ENCODE data around the gene ZNF235. TPM values are rescaled to one million over a fixed set of nuclear protein-coding genes. Genes with fewer than 3 reads are reported as not detected.

The ZNF235 gene
- total RNA-seq, 1 donor from 2014 or later, result 4.7 TPM

DNA sequence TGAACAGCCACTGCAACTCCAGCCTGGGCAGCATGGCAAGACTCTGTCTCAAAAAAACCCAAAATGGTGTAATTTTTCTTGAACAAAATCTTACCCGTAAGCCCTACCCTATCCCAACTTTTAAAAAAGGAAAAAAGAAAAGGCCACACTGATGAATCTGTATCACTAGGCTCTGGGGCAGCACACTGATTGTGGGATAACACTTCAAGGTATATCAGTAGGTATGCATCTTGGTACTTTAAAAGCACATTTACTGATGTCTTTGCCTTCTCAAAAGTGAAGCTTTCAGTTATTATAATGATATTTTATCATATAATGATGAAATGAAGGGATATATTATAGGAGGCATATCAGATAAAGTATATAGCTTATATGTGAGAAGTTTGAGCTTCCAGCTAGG is 27.3 kb upstream of the ZNF235 start:
- H3K4me3 ChIP-seq (ENCODE audit: low read depth, low read length), result no peak overlapping the region
- FAIRE-seq, result no peak
- H3K27me3 ChIP-seq (ENCODE audit: control insufficient read depth, insufficient read depth, low read length), result no peaks in the 10 kb centered on the region
- TF ChIP-seq, protein P1, sequence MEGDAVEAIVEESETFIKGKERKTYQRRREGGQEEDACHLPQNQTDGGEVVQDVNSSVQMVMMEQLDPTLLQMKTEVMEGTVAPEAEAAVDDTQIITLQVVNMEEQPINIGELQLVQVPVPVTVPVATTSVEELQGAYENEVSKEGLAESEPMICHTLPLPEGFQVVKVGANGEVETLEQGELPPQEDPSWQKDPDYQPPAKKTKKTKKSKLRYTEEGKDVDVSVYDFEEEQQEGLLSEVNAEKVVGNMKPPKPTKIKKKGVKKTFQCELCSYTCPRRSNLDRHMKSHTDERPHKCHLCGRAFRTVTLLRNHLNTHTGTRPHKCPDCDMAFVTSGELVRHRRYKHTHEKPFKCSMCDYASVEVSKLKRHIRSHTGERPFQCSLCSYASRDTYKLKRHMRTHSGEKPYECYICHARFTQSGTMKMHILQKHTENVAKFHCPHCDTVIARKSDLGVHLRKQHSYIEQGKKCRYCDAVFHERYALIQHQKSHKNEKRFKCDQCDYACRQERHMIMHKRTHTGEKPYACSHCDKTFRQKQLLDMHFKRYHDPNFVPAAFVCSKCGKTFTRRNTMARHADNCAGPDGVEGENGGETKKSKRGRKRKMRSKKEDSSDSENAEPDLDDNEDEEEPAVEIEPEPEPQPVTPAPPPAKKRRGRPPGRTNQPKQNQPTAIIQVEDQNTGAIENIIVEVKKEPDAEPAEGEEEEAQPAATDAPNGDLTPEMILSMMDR (IDR thresholded peaks at IDR 0.05; ENCODE audit: insufficient read depth, low read length, severe bottlenecking), result no peak
- H3K36me3 ChIP-seq (ENCODE audit: control insufficient read depth, insufficient read depth, low read length), result peaks cover 12% of the 10 kb centered on the region
- no peak for DNase-seq (ENCODE audit: low read depth)

DNA sequence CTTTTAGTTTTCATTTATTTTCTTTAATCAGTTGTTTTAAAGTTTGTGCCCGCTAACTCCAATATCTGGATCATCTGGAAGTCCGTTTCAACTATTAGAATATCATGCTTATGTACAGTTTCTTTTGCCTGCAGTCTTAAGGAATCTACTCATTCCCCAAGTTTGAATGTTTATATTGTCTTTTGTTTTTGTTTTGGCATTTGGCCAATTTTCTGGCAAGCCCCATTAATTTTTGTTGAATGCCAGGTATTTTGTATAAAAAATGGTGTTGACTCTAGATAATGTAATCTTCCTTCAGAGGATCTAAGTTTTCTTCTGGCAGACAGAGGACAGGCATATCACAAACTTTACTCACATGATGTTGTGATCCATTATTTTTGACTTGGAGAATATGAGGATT is 11.1 kb upstream of the ZNF235 start:
- TF ChIP-seq, protein P1 (IDR thresholded peaks at IDR 0.05; ENCODE audit: insufficient read depth, low read length, severe bottlenecking), result no peak
- DNase-seq (ENCODE audit: low read depth), result no peak
- FAIRE-seq, result no peak
- H3K4me3 ChIP-seq (ENCODE audit: low read depth, low read length), result no peak overlapping the region
- H3K27me3 ChIP-seq (ENCODE audit: control insufficient read depth, insufficient read depth, low read length), result no peaks in the 10 kb centered on the region
- H3K36me3 ChIP-seq (ENCODE audit: control insufficient read depth, insufficient read depth, low read length), result no peaks in the 10 kb centered on the region

DNA sequence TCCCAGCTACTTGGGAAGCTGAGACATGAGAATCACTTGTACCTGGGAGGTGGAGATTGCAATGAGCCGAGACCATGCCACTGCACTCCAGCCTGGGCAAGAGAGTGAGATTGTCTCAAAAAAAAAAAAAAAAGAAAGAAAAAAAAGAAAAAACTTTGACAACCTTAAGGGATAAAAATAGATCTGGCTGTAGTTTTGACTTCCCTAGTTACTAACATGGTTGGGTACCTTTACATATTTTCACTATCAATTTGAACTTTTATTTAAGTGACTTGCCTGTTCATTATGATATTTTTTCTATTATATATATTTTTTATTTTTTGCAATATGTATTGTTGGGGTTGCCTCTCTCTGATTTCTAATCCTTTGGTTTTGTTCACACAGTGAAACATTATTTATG is 8.4 kb upstream of the ZNF235 start:
- no peak for DNase-seq (ENCODE audit: low read depth)
- TF ChIP-seq, protein P1 (IDR thresholded peaks at IDR 0.05; ENCODE audit: insufficient read depth, low read length, severe bottlenecking), result no peak
- Histone ChIP-seq H3K27me3 (ENCODE audit: control insufficient read depth, insufficient read depth, low read length) (no peaks in the 10 kb centered on the region), H3K36me3 (ENCODE audit: control insufficient read depth, insufficient read depth, low read length) (no peaks in the 10 kb centered on the region), H3K4me3 (ENCODE audit: low read depth, low read length) (no peak overlapping the region)
- no peak for FAIRE-seq

DNA sequence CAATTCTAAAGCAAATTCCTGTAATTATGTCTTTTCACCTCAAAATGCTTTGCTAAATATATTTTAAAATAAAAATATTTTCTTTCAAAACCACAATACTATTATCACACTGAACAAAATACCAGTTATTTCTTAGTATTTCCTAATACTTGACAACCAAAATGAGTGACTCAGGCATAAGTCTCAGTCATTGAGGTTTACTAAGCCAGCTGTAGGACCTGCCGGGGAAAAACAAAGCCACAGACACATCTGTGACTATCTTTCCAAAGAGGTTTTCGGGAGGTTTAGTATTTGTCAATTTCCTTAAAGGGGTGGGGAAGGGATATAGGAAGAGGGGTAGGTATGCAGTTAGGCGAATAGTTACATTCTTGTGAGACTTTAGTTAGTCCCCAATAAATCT is 3.2 kb upstream of the ZNF235 start:
- no peaks in the 10 kb centered on the region for H3K27me3 ChIP-seq (ENCODE audit: control insufficient read depth, insufficient read depth, low read length)
- FAIRE-seq (no peak), DNase-seq (ENCODE audit: low read depth) (peak; percentile 28)
- no peak overlapping the region for H3K4me3 ChIP-seq (ENCODE audit: low read depth, low read length)
- TF ChIP-seq, protein P1 (IDR thresholded peaks at IDR 0.05; ENCODE audit: insufficient read depth, low read length, severe bottlenecking), result no peak
- H3K36me3 ChIP-seq (ENCODE audit: control insufficient read depth, insufficient read depth, low read length), result no peaks in the 10 kb centered on the region

DNA sequence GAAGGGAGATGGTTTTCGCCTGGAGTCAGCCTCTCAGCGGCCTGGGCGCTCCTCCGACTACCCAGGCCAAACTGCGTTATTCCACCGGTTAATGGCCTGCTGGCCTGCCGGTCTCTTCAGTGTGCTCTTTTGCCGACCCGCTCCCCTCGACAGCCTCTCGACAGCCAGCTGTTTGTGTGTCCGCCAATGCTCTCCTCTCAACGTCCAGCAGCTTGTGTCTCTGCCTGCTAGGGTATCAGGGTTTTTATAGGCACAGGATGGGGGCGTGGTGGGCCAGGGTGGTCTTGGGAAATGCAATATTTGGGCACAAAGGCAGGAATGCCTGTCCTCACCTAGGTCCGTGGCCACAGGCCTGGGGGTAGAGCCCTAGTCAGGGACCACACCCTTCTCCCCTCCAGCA is 1.5 kb upstream of the ZNF235 start:
- no peak for FAIRE-seq
- H3K36me3 ChIP-seq (ENCODE audit: control insufficient read depth, insufficient read depth, low read length), result peaks cover 2% of the 10 kb centered on the region
- no peak overlapping the region for H3K4me3 ChIP-seq (ENCODE audit: low read depth, low read length)
- TF ChIP-seq, protein P1 (IDR thresholded peaks at IDR 0.05; ENCODE audit: insufficient read depth, low read length, severe bottlenecking), result no peak
- DNase-seq (ENCODE audit: low read depth), result no peak
- H3K27me3 ChIP-seq (ENCODE audit: control insufficient read depth, insufficient read depth, low read length), result no peaks in the 10 kb centered on the region

DNA sequence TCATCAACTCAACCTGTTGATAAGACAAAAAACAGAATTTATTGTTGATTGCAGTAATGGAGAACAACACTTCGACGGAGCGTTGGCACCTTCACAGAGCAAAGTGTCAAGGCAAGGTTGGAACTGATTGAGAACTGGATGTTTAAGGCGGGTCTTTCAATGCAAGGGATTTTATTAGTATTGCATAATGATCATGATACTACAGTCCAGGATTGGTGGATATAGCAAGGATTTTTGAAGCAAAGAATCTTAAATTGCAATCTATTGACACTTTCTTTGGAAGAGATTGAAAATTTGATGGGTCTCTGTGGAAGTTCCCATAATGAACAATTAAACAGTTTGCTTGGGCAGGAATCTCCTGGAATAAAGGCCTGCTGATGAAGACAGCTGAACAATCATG is 632 bp upstream of the ZNF235 start:
- FAIRE-seq (no peak), DNase-seq (ENCODE audit: low read depth) (no peak)
- Histone ChIP-seq H3K36me3 (ENCODE audit: control insufficient read depth, insufficient read depth, low read length) (peaks cover 2% of the 10 kb centered on the region), H3K27me3 (ENCODE audit: control insufficient read depth, insufficient read depth, low read length) (no peaks in the 10 kb centered on the region), H3K4me3 (ENCODE audit: low read depth, low read length) (no peak overlapping the region)
- TF ChIP-seq, protein P1 (IDR thresholded peaks at IDR 0.05; ENCODE audit: insufficient read depth, low read length, severe bottlenecking), result no peak
